Fibroblast of lung (primary cell): ENCODE results near the gene WIPF1.

Experiments used
- CTCF ChIP-seq, 2 donors: IDR thresholded peaks in 1 of 2; conservative IDR thresholded peaks in 1 of 2; 1 replicate in 1 of 2; 2 replicates in 1 of 2; pipeline ENCODE4 v1.5.1; 2011 to 2012; ENCODE audit warnings: low read length in 2 of 2, control low read depth in 1 of 2, inconsistent platforms in 1 of 2, low read depth in 1 of 2, mild to moderate bottlenecking in 1 of 2
- EZH2 ChIP-seq: IDR thresholded peaks from 2 replicates; pipeline ENCODE4 v1.5.1; 2012; ENCODE audit warnings: low read length, control low read depth, mild to moderate bottlenecking; ENCODE audit errors: missing control alignments

DNA sequence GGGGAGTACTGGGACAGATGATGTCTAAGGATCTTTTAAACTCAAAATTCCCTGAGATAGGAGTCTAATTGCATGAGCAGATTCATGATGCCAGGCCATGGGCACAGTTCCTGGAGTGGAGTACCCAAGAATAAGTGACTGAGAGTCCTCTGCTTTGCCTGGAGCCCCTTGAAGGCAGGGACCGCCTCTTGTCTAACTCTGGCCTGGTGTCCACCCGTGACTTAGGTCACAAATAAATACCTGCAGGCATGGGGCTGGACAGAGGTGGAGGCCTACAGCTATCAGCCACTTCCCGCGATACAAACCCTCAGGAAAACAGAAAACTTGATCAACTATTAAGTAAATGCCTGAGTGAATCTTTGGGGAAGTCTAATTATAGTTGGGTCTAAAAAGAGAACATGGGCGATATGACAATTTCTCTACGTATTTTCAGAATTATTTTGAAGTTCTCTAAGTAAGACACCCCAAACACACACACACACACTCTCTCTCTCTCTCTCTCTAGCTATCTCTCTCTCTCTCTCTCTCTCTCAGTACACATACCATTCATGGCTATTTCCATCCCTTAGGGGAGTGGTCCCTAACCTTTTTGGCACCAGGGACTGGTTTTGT, 1.8 kb upstream of the WIPF1 start:
- TF ChIP-seq CTCF (conservative IDR thresholded peaks at IDR 0.05 in 1 of 2, IDR thresholded peaks at IDR 0.05 in 1 of 2; ENCODE audit: low read depth in 1 of 2, low read length in 2 of 2) (no peak), EZH2 (no peak)
